H9 (cell line): Measurements from ENCODE around the gene PARP16. TPM values are rescaled to one million over a fixed set of nuclear protein-coding genes. Genes with fewer than 3 reads are reported as not detected.
A peak's percentile ranks its signal among the peaks of the same experiment; 100 is the strongest.

ENCODE experiments used
- DNase-seq: peaks from one replicate; pipeline ENCODE4 v3.0.0-alpha.2; 2017
- H2AFZ ChIP-seq: one replicate; pipeline ENCODE4 v1.6.1; 2013; ENCODE audit warnings: mild to moderate bottlenecking, low read length, control low read depth, moderate library complexity
- H2AK5ac ChIP-seq: 2 replicates; pipeline ENCODE4 v1.6.1; 2013; ENCODE audit warnings: low read length, control low read depth, mixed read lengths; ENCODE audit not compliant: insufficient read length
- H2BK120ac ChIP-seq: one replicate; pipeline ENCODE4 v1.6.1; 2013; ENCODE audit warnings: low read depth, mild to moderate bottlenecking, low read length, control low read depth, inconsistent platforms; ENCODE audit not compliant: poor library complexity, severe bottlenecking
- H2BK12ac ChIP-seq: 2 replicates; pipeline ENCODE4 v1.6.1; 2013; ENCODE audit warnings: low read length, control low read depth, mixed read lengths, low read depth; ENCODE audit not compliant: insufficient read length
- H2BK15ac ChIP-seq: 2 replicates; pipeline ENCODE4 v1.6.1; 2013; ENCODE audit warnings: low read depth, low read length, control low read depth
- H2BK20ac ChIP-seq: one replicate; pipeline ENCODE4 v1.6.1; 2013; ENCODE audit warnings: low read depth, mild to moderate bottlenecking, low read length, control low read depth, inconsistent platforms; ENCODE audit not compliant: poor library complexity, severe bottlenecking
- H2BK5ac ChIP-seq: 2 replicates; pipeline ENCODE4 v1.6.1; 2013; ENCODE audit warnings: low read length, control low read depth, mixed read lengths; ENCODE audit not compliant: insufficient read length
- H3K14ac ChIP-seq: 2 replicates; pipeline ENCODE4 v1.6.1; 2013; ENCODE audit warnings: low read length, control low read depth; ENCODE audit not compliant: insufficient read depth
- H3K18ac ChIP-seq: 2 replicates; pipeline ENCODE4 v1.6.1; 2013; ENCODE audit warnings: low read depth, mild to moderate bottlenecking, mixed read lengths, low read length, control low read depth; ENCODE audit not compliant: insufficient read length
- H3K23ac ChIP-seq: 2 replicates; pipeline ENCODE4 v1.6.1; 2013; ENCODE audit warnings: low read length, control low read depth, mixed read lengths, low read depth; ENCODE audit not compliant: insufficient read length
- H3K23me2 ChIP-seq: 2 replicates; pipeline ENCODE4 v1.6.1; 2013; ENCODE audit warnings: low read depth, mild to moderate bottlenecking, mixed read lengths, low read length, control low read depth; ENCODE audit not compliant: insufficient read length, poor library complexity, severe bottlenecking
- H3K27ac ChIP-seq: 2 replicates; pipeline ENCODE4 v1.5.1; 2013; ENCODE audit warnings: low read length, control low read depth, mixed read lengths, low read depth; ENCODE audit not compliant: insufficient read length
- H3K27me3 ChIP-seq: 2 replicates; pipeline ENCODE4 v1.6.1; 2013; ENCODE audit warnings: low read length, control low read depth, inconsistent platforms; ENCODE audit not compliant: insufficient read depth
- H3K4ac ChIP-seq: 2 replicates; pipeline ENCODE4 v1.6.1; 2013; ENCODE audit warnings: low read depth, mild to moderate bottlenecking, control low read depth, inconsistent platforms, low read length, moderate library complexity
- H3K4me1 ChIP-seq: 2 replicates; pipeline ENCODE4 v1.6.1; 2013; ENCODE audit warnings: low read length, control low read depth, inconsistent platforms; ENCODE audit not compliant: insufficient read depth
- H3K4me2 ChIP-seq: 2 replicates; pipeline ENCODE4 v1.6.1; 2013; ENCODE audit warnings: low read length, control low read depth, mixed read lengths; ENCODE audit not compliant: insufficient read length, insufficient read depth
- H3K56ac ChIP-seq: 2 replicates; pipeline ENCODE4 v1.6.1; 2013; ENCODE audit warnings: low read depth, mild to moderate bottlenecking, mixed read lengths, low read length, control low read depth; ENCODE audit not compliant: insufficient read length
- H3K79me1 ChIP-seq: 2 replicates; pipeline ENCODE4 v1.6.1; 2013; ENCODE audit warnings: low read depth, mild to moderate bottlenecking, moderate library complexity, low read length, control low read depth, inconsistent platforms; ENCODE audit not compliant: insufficient read depth, poor library complexity, severe bottlenecking
- H3K79me2 ChIP-seq: 2 replicates; pipeline ENCODE4 v1.6.1; 2013; ENCODE audit warnings: low read length, control low read depth, inconsistent platforms; ENCODE audit not compliant: insufficient read depth
- H3K9ac ChIP-seq: 2 replicates; pipeline ENCODE4 v1.6.1; 2013; ENCODE audit warnings: low read length, control low read depth, mixed read lengths; ENCODE audit not compliant: insufficient read length; ENCODE audit errors: extremely low read depth
- H3K9me3 ChIP-seq: one replicate; pipeline ENCODE4 v1.6.1; 2013; ENCODE audit warnings: low read depth, low read length, inconsistent platforms; ENCODE audit not compliant: control insufficient read depth
- H3T11ph ChIP-seq: one replicate; pipeline ENCODE4 v1.6.1; 2013; ENCODE audit warnings: mild to moderate bottlenecking, low read length, control low read depth, inconsistent platforms
- H4K20me1 ChIP-seq: one replicate; pipeline ENCODE4 v1.6.1; 2013; ENCODE audit not compliant: control insufficient read depth, insufficient read length, insufficient read depth
- H4K5ac ChIP-seq: 2 replicates; pipeline ENCODE4 v1.6.1; 2013; ENCODE audit warnings: low read depth, mild to moderate bottlenecking, mixed read lengths, low read length, control low read depth; ENCODE audit not compliant: insufficient read length
- H4K8ac ChIP-seq: replicated peaks from 2 replicates; pipeline ENCODE4 v1.6.1; 2013; ENCODE audit warnings: low read length, control low read depth, mixed read lengths, low read depth; ENCODE audit not compliant: insufficient read length
- H4K91ac ChIP-seq: 2 replicates; pipeline ENCODE4 v1.6.1; 2013; ENCODE audit warnings: low read depth, mild to moderate bottlenecking, moderate library complexity, mixed read lengths, low read length, control low read depth; ENCODE audit not compliant: insufficient read length
- H3K27ac Mint-ChIP-seq, 3 experiments: 2 replicates in 2 of 3; 3 replicates in 1 of 3; pipeline ENCODE4 v1.8.0; 2020 to 2021; ENCODE audit warnings: mixed read lengths in 3 of 3, mild to moderate bottlenecking in 1 of 3, moderate library complexity in 1 of 3
- H3K27me3 Mint-ChIP-seq: 2 replicates; pipeline ENCODE4 v1.8.0; 2021; ENCODE audit warnings: low read depth, mild to moderate bottlenecking, moderate library complexity, mixed read lengths
- H3K36me3 Mint-ChIP-seq, 3 experiments: 2 replicates in 2 of 3; 3 replicates in 1 of 3; pipeline ENCODE4 v1.8.0; 2020 to 2021; ENCODE audit warnings: low read depth in 3 of 3, mixed read lengths in 3 of 3; ENCODE audit not compliant: insufficient read depth in 1 of 3
- H3K4me1 Mint-ChIP-seq, 2 experiments: 2 replicates each; pipeline ENCODE4 v1.8.0; 2020; ENCODE audit warnings: mixed read lengths in 2 of 2
- H3K4me3 Mint-ChIP-seq, 2 experiments: 2 replicates in 1 of 2; 3 replicates in 1 of 2; pipeline ENCODE4 v1.8.0; 2020 to 2021; ENCODE audit warnings: mild to moderate bottlenecking in 2 of 2, mixed read lengths in 2 of 2, moderate library complexity in 1 of 2
- H3K9me3 Mint-ChIP-seq, 2 experiments: 2 replicates in 1 of 2; 3 replicates in 1 of 2; pipeline ENCODE4 v1.8.0; 2020; ENCODE audit warnings: mild to moderate bottlenecking in 2 of 2, mixed read lengths in 2 of 2, moderate library complexity in 1 of 2
- CTCF ChIP-seq: fragments of 200-600 bp; sonication (generic); conservative IDR thresholded peaks from 3 replicates; pipeline ENCODE4 v1.8.0; 2021; ENCODE audit warnings: antibody characterized with exemption, mild to moderate bottlenecking
- WGBS: extraction: QIAGEN DNeasy Blood & Tissue Kit; methylation state at CpG from one replicate; pipeline ENCODE4 v1.1.7; 2013; ENCODE audit warnings: missing lambda C conversion rate, low lambda C conversion rate, mixed read lengths; ENCODE audit not compliant: insufficient read length; ENCODE audit errors: extremely low coverage; 5-methylcytosine and 5-hydroxymethylcytosine counted together
- total RNA-seq: library from RNA; stranded (reverse); gene quantifications from 2 replicates; pipeline ENCODE4 v1.2.1, GENCODE V29; 2021

Gene PARP16
- total RNA-seq, 1 experiment from 2014 or later = 3.9 TPM

- H3K4me1 ChIP-seq = peaks cover 13% of the 10 kb centered on the region; the same call in 1 of the 2 replicates
- H4K8ac ChIP-seq = no peak overlapping the region
- TF ChIP-seq CTCF = no peak
- H3K27me3 ChIP-seq = no peaks in the 10 kb centered on the region
- peak overlapping the region in 2 of 3 experiments; percentile 37 to 40; a peak in 2 of 7 replicates for H3K27ac Mint-ChIP-seq
- no peak overlapping the region for H2BK20ac ChIP-seq
- H3K4me3 Mint-ChIP-seq = peak overlapping the region in 1 of 2 experiments; percentile 20; a peak in 1 of 5 replicates
- no peak overlapping the region for H3K14ac ChIP-seq
- H3K36me3 Mint-ChIP-seq = peaks cover 9 to 14% (median 10%) of the 10 kb centered on the region in 3 experiments; a peak in 5 of 7 replicates
- H3K27ac ChIP-seq = no peak overlapping the region
- H3K23me2 ChIP-seq = no peaks in the 10 kb centered on the region
- no peak overlapping the region for H2BK5ac ChIP-seq
- no peak overlapping the region for H2AFZ ChIP-seq
- no peak overlapping the region for H3K9ac ChIP-seq
- H3T11ph ChIP-seq = no peak overlapping the region
- H3K4me1 Mint-ChIP-seq = peaks cover 62 to 68% of the 10 kb centered on the region in 2 experiments
- DNase-seq = no peak
- no peaks in the 10 kb centered on the region for H3K9me3 ChIP-seq
- no peak overlapping the region for H3K4ac ChIP-seq
- no peak overlapping the region for H4K5ac ChIP-seq
- no peak overlapping the region for H3K23ac ChIP-seq
- H2AK5ac ChIP-seq = no peak overlapping the region
- no peaks in the 10 kb centered on the region for H3K9me3 Mint-ChIP-seq
- H3K27me3 Mint-ChIP-seq = no peaks in the 10 kb centered on the region; the same call in 1 of the 2 replicates
- no peak overlapping the region for H2BK12ac ChIP-seq
- no peak overlapping the region for H2BK15ac ChIP-seq
- no peak overlapping the region for H2BK120ac ChIP-seq
- no peak overlapping the region for H4K91ac ChIP-seq
- no peaks in the 10 kb centered on the region; the same call in 1 of the 2 replicates for H3K79me2 ChIP-seq
- no CpG with 5 or more reads among the region's 19 CpGs for WGBS
- no peak overlapping the region for H3K18ac ChIP-seq
- no peaks in the 10 kb centered on the region for H4K20me1 ChIP-seq
- H3K56ac ChIP-seq = no peak overlapping the region
- H3K4me2 ChIP-seq = no peak overlapping the region
- H3K79me1 ChIP-seq = no peaks in the 10 kb centered on the region
Observed at GRCh38 chr15:65335278-65336055, 48.8 kb upstream of the PARP16 start.
